ENCODE measurements around the gene LRBA.

The LRBA gene

GRCh38 chr4:150247184-150247583, 767.9 kb downstream of the LRBA start:
- no peak for DNase-seq (ENCODE audit: low spot score)

DNA sequence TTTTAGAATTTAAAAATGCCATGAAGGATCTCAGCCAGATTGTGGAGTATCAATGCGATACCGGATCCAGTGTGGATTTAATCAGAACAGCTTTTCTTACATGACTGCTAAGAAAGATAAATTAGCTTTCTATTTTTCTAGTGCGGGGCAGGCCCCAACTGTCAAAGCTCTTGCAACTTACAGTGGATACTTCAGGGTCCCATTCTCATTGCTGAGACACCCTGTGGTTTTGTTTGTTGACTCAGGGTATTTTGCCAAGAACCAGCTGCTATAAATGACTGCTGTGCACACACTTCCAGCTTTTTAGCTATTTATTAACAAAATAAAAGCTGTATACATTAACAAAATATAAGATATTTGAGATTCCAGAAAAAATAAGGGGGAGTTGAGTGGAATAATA, 770.5 kb downstream of the LRBA start:
- no peak for DNase-seq (ENCODE audit: low spot score)

DNA sequence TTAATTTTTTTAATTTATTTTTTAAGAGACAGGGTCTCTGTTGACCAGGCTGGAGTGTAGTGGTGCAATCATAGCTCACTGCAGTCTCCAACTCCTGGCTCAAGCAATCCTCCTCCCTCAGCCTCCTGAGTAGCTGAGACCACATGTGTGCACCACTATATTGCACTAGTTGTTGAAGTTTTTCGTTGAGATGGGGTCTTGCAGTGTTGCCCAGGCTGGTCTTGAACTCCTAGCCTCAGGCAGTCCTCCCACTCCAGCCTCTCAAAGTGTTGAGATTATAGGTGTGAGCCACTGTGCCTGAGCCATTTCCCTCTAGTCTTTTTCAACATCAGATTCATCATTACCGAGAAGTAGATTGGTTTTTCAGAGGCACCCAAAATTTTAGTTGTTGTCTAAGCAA, 771.2 kb downstream of the LRBA start:
- DNase-seq (ENCODE audit: low spot score), result no peak

- peak; percentile 57 for DNase-seq (ENCODE audit: low spot score)
These were observed 772.1 kb downstream of the LRBA start for GRCh38 chr4:150242820-150243458.

DNA sequence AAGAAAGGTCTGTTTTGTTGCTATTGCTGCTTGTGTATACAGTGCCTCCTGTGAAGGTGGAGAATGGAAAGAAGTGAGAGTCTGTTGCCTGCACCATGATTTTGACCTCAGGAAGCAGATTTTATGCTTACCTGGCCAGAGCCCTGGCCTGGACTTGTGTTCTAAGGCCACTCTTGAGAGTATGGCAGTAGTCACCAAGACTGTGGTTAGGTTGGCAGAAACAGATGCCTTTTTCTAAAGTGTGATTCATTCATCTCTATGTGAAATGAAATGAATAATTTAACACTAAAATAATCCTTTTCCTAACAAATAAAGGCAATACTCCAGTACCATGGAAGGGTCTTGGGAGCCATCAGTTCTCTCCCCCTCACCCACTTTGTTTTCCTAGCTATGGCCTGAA, 775.1 kb downstream of the LRBA start:
- DNase-seq (ENCODE audit: low spot score), result no peak

- no peak for DNase-seq (ENCODE audit: low spot score)
These were observed 776.5 kb downstream of the LRBA start for GRCh38 chr4:150238591-150238990.

DNA sequence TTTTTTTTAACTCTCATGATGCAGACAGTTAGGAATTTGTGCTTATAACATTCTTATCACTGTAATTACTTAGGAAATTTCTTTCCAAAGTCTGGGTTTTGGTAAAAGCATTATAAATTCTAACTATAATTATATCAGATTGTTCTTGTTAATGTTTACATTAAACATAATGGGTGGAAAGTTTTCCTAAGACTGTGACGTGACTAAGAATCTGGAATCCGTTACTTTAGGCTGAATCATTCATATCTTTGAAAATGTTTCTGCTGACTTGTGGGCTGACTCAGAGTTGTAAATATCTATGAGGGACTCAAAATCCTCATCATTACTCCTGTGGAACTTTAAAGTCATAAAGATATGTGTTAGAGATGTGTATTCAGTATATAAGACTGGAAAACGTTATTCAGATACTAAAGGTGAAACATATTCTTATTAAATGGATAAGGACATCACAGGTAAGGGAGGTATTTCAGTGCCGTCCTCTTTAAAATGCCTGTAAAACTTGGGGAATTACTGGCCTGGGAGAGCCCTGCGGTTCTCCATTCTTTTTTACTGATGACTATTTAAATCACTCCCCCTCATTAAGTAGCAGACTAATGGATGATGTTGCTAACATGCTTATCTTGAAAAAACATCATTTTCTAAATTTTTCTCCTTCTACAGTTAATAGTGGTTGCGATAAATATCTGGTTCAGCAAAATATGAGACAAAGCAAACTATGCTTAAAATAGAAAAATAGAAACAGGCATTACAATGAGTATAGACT, 777.8 kb downstream of the LRBA start:
- DNase-seq (ENCODE audit: low spot score), result no peak

DNA sequence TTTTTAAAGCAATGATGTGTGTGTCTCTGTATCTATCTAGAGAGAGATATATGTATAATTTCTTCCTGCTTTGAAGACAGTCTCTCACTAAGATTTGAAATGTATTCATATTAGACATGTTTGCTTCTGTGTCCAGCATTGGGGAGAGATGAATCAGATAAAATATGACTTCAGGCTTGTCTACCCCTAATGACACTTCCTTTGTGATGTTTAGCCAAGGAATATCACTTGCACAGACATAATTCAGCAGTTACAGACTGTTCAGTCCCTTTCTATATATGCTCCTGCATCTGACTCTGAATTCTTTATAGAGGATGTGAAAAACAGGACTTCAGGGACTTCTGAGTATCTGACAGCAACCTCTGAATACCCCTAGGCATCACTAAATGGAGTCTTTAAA, 778.5 kb downstream of the LRBA start:
- DNase-seq (ENCODE audit: low spot score), result no peak

GRCh38 chr4:150235808-150236271, 779.2 kb downstream of the LRBA start:
- no peak for DNase-seq (ENCODE audit: low spot score)

DNA sequence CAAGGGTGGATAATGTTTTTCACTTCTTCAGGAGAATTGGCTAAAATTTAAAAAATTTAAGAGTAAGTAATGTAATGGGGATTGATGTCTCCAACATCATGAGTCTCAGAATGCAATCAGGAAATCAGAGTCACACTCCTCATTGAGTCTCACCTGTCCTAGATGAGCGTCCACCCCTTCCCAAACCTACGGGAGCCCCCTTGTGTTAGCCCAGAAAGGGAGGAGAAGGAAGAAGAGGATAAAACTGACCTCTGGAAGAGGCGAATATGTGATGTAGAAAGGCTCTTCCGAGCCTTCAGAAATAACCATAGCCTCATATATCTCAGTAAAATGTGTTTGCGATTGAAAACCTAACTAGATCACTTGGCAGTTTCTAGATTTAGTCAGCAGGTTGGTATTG, 779.8 kb downstream of the LRBA start:
- no peak for DNase-seq (ENCODE audit: low spot score)

GRCh38 chr4:150234246-150234645, 780.8 kb downstream of the LRBA start:
- DNase-seq (ENCODE audit: low spot score), result no peak

DNA sequence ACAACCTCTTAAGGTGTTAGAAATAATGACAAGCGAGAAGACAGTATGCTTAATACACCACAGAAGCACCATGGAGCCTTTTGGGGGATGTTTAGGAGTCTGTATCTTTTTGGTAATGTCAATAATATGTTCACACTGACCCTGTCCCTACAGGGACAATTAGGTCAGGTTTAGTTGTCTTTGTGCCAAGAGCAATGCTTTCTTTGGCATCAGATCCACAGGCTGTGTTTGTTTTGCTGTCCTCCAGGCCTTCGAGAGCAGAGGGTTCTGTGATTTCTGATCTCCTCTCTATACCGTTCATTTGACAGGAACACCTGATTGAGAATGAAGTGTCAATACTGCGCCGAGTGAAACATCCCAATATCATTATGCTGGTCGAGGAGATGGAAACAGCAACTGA, 783.1 kb downstream of the LRBA start:
- no peak for DNase-seq (ENCODE audit: low spot score)

- peak; percentile 34 for DNase-seq (ENCODE audit: low spot score)
These were observed 783.8 kb downstream of the LRBA start for GRCh38 chr4:150231107-150231770.

- DNase-seq (ENCODE audit: low spot score), result no peak
These were observed 784.5 kb downstream of the LRBA start for GRCh38 chr4:150230561-150230960.

- DNase-seq (ENCODE audit: low spot score), result no peak
These were observed 785.6 kb downstream of the LRBA start for GRCh38 chr4:150229520-150229919.

DNA sequence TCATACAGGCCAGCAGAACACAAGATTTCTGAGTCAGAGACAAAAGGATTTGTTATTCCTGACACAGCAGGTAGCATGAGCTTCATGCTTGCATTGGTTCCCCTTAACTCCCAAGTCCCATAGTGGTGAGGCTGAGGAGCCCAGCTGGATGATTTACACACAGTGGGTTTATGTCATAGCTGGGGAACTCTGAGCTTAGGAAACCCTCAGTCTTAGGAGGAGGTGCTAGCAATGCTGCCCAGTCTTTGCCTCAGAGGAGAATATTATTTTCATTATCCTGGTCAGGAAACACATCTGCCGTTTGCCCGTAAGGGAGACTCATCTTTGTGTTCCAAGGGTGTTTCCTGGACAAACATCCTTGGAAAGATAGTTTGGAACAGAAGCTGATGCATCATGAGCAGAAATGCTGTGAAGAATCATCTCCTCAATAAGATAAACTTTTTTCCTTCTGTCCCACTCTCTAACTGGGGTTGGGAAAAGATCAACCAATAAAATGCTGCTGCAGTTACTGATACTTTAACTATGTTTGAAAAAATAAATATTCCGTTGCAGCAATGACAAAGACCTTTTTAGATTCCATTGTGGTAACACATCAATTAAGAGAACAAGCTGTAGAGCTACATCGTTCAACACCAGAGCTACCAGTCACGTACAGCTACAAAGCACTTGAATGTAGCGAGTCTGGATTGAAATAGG, 790.0 kb downstream of the LRBA start:
- no peak for DNase-seq (ENCODE audit: low spot score)

GRCh38 chr4:150219841-150220240, 795.2 kb downstream of the LRBA start:
- no peak for DNase-seq (ENCODE audit: low spot score)

DNA sequence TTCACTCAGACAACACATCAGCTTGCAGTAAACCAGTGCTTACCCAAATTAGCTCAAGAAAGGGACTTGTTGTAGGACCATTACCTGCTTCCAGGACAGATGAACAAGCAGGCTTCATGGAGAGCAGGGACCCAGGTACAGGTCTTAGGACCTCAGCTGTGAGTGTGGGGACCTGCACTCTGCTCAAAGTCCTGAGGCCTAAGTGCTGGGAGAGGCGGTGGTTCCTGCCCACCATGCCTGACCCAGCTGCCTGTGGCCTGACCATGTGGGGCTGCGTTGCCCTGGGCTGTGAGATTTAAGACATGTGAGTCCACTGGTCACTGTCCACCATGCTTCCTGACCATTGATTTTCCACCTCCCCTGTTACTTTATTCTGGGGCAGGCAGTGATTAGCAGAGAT, 796.6 kb downstream of the LRBA start:
- DNase-seq (ENCODE audit: low spot score), result no peak

DNA sequence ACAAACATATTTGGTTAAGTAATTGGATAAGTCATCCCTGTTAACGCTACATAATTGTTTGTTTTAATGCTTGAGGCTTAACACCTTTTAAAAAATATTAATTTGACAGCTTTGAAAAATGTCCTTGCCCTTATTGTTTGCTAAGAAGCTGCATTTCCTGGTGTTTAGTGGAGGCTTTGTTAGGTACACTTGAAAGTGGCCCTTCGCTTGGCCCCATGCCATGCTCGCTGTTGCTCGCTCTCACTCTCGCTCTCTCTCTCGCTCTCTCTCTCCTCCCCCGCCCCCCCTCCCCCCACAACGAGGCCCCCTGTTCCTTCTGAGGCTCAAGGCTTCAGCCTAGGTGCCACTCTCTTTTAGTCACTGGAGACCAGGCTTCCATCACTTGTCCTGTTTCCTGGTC, 797.3 kb downstream of the LRBA start:
- DNase-seq (ENCODE audit: low spot score), result no peak

DNA sequence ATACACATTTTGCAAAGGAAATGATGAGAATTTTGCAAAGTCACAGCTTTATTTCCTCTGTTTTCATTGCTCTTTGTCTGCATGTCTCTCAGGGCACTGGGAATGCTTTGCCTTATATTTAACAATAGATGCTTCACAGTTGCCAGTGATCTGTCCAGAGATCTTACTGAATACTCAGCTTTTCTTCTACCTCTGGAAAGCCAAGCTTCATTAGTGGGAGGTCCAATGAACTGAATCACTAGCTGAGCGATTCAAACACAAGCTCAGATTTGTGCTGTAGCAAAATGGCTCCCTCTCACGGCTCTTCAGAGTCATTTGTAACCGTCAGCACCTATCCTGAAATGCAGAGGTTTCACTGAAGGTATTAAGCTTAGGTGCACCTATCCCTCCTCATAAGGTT, 797.9 kb downstream of the LRBA start:
- DNase-seq (ENCODE audit: low spot score), result peak; percentile 87

DNA sequence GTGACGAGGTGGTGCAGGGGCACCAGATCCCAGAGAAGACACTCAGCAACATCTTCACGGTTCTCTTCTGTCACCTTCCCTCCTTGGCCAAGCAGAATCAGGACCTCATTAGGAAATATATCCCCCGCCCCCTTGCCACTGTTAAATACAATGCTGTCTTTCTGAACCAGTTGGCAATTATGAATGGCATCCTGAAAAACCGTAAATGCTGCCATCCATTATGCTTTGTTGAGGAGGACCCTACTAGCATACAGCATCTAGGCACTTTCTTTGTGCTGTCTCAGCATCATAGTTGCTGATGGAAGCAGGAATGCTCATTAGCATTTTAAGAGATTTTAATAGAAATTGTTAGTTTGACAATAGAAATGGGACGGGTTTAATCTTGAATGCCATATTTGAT, 798.4 kb downstream of the LRBA start:
- DNase-seq (ENCODE audit: low spot score), result peak; percentile 85

- DNase-seq (ENCODE audit: low spot score), result no peak
These were observed 799.5 kb downstream of the LRBA start for GRCh38 chr4:150215601-150216000.
